Activated T-cell treated with anti-CD3 and anti-CD28 coated beads for 1 hour (primary cell): ENCODE measurements around the gene FOXD2.

Experiments
- DNase-seq: peaks from one replicate; pipeline ENCODE4 v3.0.0-alpha.2; 2020; ENCODE audit warnings: low read depth

FOXD2 gene

DNA sequence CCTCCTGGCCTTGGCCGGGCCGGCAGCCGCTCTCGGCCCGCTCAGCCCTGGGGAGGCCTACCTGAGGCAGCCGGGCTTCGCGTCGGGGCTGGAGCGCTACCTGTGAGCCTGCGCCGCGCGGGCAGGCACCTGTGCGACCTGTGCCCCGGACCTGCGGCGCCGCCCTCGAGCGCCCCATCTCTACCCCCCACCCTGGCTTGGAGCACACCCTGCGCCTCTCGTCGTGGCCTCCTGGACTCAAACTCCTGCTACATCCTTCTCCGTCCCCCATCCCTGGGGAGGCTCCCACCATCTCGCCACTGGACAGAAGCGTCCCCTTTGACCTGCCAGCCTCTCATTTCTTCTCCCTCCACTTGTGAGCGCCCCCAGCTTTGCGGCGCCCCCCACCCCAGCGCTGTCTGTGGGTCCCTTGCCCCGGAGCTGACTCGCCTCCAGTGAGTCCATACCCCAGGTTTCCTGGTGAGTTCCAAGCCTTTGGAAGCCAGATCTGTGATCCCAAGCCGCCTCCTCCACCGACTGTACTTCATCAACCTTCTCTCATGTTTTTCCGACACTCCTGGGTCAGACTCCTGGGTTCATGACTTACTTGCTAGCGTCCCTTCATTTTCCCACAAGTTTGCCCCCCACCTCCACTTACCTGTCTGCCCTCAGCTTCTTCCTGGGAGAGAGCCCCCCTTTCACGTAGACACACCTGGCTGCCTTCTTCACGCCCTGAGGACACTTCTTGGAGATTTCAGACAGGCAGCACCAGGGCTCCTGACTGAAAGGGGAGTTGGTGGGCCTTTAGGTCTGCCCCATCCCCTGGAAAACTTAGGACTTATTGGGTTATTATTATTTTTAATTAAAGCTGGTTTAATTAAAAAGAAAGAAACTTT is 20.4 kb upstream of the FOXD2 start:
- no peak for DNase-seq

DNA sequence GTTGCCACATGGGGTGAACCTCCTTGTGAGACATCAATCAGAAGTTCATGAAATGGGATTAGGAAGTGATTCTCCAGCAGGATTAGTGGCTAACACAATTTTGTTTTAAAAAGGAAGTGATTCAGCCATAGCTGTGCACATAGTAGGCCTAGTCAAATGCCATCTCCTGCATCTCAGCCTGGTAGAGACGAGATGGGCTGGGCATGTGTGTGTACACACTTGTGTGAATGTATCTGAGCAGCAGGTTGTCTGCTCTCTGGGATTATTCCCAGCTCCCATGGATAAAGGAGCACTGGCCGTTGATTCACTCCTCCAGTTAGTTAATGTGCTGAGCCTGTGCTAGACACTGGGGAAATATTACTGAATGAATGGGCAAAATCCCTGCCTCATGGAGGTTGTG is 19.7 kb upstream of the FOXD2 start:
- no peak for DNase-seq

DNA sequence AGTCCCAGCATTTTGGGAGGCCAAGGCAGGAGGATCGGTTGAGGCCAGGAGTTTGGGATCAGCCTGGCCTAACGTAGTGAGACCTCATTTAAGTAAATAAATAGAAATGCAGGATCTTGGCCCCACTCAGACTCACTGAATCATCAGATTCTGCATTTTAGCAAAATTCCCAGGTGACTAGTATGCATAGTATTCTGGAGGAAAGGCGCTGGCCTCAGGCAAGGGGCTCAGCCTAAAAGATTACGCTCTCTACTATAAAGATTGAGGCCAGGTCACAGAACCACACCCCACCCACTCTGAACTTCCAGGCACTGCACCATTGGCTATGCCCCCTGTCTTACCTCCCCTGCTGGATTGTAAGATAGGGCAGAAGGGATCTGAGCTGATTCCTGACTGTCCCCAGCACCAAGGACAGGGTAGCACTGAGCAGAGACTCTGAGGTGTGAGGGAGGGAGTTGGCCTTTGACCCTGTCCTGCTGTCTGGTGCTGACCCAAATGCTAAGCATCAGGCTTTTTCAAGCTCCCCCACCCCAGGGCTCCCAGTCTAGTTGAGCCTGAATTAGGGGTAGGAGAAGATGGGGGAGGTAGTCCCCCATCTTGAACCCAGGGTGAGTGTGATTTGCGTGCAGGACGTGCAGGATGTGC is 19.0 kb upstream of the FOXD2 start:
- no peak for DNase-seq

DNA sequence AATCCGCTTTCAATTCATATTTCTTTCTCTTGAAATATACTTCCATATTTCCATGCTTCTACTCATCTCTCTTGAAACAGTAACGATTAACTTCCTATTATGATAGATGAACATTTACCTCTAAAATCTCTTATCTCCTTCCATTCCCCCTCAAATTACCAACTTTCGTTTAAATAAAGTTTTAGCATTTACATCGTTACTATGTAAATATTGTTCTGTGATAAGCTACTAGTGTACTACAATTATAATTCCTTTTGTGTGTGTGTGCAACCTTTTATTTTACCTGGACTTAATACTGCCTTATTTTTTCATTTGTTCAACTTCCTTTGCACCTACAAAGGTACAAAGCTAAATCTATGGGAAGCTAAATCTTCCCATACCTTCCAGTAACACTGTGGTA is 17.3 kb upstream of the FOXD2 start:
- DNase-seq, result no peak

DNA sequence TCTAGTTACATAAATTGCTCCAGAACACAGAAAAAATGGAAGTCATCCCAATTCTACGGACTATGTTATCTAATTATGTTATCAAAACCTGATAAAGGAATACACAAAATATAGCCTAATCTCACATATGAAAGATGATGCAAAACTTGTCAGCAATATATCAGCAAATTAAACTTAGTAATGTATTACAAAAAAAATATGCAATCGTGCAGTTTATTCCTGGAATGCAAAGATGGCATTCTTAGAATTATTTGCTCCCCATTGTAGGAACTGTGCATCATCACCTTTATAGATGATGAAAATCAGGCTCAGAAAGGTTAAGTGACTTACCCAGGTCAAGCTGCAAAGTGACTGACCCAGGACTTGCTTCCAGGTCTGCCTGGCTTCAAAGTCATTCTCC is 14.0 kb upstream of the FOXD2 start:
- DNase-seq, result no peak

DNA sequence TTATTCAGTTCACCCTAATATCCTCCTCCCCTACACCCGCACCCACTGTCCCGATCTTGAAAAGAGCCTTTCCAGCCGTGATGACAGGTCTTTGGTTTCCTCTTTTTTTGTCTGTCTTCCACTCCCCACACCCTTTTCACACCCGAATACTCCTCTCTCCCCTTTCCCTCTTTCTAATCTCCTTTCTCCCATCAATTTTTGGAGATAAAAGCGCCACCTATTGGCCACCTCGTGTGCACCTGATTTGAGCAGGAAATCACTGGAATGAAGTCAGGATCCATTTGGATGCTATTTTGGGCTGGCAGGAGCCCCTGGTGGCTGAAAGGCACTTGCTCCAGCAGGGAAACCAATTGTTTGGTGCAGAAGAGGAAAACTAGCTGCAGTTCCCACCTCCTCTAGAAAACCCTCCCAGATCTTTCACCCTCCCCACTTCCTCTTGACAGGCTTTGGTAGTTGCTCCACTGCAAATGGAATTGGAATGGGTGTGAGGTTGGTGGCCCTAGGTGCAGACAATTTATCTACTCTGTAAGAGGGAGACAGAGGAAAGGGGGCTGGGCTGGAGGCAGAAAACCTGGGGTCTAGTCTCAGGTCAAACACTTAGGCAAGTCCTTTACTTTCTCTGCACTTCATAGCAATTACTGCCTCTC is 13.4 kb upstream of the FOXD2 start:
- DNase-seq, result no peak

DNA sequence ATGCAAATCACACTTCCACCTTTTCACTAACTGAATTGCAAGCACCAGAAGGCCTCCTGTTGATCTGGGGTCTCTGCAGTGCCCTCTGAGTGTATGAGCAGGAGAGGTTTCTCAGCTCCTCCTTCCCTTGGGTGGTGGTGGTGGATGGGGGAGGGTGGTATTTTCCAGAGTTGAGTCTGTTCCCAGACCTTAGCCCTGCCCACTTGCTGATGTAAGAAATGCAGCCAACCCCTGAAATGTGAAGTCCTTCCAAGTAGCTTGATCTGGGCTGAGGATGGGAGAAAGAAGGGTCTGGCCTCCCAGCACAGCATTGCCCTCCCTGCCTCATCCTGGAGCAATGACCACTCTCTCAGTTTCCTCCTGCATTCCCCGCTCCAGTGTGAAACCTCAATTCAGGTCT is 6.3 kb upstream of the FOXD2 start:
- no peak for DNase-seq

DNA sequence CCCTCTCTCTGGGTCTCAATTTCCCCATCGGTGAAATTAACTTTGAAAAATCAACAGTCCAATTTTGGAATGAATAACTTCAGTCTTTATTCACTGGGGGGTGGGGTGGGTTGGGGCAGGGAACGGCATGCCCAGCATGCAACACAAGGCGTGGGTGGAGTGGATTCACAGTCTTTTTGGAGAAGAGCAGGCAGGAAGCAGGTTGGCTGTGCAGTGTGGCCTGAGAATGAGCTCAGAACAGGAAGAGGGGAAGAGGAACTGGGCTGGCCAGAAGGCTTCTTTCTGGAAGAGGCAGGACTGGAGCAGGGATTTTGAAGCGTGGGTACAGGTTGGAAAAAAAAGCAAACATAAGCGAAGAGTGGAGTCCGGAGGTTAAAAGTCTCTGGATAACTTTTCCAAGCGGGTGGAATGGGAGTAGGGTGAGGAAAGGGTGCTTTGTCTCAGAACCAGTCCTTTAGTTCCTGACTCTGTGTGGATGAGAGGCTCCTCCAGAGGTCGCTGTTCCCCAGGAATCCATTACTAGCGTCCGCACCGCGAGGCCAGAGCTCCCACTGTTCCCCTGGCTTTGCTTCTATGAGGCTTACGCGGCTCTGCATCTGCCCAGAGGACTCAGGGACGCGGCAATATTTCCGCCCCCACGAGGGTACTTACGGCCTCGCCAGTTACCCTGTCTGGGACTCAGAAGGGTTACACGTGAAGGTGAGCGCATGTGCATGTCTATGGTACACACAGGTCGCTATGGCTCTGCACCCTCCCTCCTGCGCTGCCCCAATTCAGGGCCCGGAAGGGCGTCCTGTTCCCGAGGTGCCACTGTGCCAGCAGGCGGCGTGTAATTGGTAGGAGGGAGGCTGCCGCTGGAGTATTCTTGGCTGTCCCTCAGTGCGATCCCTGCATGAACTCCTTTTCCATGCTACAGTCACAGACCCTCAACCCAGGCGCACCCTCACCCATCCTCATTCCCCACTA is 5.5 kb upstream of the FOXD2 start:
- DNase-seq, result peak; percentile 57

DNA sequence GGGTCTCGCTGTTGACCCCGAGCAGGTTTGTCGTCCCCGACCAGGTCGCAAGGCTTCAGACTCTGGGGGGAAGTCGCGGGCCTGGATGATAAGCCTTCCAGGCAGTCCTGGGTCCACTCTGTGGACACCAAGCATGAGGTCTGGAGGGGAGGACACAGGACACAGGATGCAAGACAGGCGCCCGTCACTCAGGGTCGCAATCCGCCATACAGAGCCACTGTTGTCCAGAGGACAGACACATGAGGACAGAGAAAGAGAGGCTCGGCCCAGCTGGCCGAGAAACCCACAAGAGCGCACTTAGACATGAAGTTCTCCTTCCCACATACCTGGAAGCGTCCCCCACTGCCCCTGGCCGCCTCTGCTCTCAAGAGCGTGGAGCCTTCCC is 4.8 kb upstream of the FOXD2 start:
- DNase-seq, result no peak

DNA sequence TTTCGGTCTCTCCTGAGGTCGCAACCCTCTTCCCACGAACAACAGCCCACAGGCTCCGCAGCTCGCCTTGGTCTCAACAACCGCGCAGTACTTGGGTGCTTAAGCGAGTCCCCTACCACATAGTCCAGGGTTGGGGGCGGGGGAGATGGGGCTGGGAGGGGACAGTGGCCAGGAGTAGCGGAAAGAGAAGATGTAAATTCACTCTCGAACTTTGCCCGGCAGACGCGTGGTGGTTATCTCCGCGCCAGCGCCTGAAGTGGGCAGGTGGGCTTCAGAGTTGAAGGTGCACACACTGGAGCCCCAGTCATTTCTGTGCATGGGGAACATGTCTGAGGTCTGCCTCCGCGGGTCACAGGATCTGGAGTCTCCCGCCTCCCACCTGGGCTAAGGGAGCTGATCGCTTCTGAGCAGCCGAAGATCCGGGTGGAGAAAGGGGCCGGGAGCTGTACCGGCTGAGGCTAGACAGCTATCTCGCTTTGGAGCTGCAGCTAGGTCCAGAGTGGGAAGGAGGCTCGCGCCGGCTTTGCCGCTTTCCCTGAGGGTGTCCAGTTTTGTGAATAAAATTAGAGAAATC is 4.3 kb upstream of the FOXD2 start:
- no peak for DNase-seq

DNA sequence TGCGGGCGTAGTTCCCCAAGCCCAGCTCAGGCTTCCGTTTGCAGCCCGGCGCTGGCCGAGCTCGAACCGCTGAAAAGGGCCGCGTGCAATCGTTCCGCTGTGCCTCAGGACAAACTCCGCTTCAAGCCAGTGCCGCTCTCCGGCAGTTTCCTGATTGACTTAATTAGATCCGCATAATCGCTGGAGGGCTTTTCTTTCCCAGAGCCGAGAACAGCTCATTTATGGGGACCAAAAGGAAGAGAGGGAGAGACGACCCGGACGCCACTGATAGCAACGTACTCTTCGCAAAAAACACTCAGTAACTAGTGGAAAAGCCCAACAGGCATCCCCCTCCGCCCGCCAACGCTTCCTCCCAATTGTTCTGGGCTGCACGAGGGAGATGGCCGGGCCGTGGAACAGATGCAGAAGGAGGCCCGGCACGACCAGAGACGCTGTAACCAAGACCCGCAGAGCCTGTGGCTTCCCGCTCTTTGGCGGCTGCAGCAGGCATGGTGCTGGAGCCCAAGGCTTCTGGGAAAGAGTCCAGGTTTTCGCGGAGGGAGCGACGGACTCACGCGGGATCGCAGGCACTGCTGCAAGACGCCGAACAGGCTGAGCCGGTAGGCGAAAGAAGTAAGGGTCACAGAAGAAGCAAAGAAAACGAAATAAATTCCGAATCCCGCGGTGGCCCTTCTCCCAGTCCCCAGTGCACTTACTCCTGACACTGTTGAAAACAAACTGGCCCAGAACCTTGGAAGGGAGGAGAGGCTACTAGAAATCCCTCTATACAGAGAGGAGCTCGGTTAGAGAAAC is 3.6 kb upstream of the FOXD2 start:
- no peak for DNase-seq

DNA sequence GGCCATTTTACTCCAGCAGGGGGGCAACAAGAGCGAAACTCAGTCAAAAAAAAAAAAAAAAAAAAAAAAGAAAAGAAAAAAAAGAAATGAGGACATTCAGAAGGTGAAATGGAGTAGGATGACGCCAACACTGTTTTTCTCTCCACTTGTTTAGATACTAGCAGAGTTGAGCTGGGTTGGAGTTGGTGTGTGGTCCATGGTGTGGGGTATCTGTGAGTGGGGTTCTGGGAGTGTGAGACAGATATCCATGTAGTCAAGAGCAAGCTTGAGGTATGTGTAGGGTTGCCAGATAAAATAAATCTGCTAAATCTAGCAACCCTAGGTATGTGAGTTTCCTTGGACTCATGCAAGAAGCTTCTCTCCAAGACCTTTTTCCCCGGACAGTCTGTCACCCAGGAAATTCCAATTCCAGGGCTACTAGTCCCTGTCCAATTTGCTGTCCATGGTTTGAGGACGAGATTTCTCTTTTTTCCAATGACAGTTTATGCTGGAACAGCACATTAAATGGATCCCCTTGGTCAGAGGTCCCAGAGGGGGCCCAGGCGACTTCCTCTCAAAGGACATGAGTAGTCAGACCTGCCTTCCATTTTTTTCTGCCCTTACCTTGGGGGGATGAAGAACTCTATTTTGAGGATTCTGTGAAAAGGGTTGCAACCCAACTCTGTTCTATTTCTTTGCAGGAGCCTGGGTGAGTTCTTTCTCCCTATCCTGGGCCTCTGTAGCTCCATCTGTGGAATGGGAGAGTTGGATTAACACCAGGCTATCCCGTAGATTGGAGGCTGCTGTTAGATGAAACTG is 2.1 kb upstream of the FOXD2 start:
- DNase-seq, result no peak

DNA sequence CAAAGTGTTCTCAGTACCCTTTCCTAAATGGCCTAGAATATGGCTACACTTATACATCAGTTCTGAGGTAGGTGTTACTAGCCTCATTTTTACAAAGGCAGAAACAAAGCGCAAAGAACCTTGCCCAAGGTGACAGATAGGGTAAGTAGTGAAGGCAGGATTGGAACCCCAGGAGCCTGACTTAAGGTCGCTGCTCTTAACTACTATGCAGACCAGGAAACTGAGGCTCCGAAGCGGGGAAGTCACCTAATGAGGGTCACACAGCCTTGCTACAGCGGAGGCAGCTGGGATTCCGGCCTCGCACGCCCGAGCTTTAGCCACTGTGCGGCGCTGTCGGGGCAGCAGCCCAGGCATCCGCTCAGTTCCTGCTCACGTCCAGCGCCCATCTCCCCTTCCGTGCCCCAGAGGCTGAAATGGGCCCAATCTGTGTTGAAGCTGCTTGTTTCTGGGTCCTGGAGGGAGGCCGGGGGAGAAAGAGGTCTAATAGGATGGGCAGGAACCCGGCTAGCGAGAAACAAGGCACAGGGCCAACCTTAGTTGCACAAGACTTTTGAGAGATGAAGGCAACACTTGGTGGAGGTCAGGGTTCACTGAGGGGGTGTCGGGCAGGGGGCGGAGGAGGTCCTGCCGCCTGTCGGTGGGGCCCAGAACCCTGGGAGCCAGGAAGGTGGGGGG is 1.4 kb upstream of the FOXD2 start:
- peak; percentile 68 for DNase-seq

DNA sequence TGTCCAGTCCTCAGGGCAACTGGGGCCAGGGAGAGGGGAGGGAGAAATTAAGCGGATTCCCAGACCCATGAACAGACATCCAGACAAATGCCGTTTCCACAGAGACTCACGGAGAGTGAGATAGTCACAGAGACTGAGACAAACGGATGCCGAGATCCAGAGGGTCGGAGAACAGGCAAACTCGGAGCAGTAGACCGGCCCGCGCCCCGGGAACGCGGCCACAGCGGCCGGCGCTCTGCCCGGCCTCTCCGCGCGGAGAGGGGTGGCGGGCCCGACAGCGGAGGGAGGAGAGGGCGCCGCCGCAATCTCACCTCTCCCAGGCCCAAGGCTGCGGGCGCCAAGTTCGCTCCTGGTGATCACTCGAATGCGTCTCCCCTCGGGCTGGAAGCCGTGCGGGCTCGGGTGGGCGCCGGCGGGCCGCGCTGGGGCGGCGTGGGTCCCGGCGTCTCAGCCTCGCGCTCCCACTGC is 831 bp upstream of the FOXD2 start:
- DNase-seq, result no peak

DNA sequence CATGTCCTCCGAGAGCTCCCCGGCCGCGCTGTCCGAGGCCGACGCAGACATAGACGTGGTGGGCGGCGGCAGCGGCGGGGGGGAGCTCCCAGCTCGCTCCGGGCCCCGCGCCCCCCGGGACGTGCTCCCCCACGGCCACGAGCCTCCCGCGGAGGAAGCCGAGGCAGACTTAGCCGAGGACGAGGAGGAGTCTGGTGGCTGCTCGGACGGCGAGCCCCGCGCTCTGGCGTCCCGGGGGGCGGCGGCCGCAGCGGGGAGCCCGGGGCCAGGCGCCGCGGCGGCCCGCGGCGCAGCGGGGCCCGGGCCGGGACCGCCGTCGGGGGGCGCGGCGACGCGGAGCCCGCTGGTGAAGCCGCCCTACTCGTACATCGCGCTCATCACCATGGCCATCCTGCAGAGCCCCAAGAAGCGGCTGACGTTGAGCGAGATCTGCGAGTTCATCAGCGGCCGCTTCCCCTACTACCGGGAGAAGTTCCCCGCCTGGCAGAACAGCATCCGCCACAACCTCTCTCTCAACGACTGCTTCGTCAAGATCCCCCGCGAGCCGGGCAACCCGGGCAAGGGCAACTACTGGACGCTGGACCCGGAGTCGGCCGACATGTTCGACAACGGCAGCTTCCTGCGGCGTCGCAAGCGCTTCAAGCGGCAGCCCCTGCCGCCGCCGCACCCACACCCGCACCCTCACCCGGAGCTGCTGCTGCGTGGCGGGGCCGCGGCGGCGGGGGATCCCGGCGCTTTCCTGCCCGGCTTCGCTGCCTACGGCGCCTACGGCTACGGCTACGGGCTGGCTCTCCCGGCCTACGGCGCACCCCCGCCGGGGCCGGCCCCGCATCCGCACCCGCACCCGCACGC is 547 bp downstream of the FOXD2 start:
- peak; percentile 24 for DNase-seq

DNA sequence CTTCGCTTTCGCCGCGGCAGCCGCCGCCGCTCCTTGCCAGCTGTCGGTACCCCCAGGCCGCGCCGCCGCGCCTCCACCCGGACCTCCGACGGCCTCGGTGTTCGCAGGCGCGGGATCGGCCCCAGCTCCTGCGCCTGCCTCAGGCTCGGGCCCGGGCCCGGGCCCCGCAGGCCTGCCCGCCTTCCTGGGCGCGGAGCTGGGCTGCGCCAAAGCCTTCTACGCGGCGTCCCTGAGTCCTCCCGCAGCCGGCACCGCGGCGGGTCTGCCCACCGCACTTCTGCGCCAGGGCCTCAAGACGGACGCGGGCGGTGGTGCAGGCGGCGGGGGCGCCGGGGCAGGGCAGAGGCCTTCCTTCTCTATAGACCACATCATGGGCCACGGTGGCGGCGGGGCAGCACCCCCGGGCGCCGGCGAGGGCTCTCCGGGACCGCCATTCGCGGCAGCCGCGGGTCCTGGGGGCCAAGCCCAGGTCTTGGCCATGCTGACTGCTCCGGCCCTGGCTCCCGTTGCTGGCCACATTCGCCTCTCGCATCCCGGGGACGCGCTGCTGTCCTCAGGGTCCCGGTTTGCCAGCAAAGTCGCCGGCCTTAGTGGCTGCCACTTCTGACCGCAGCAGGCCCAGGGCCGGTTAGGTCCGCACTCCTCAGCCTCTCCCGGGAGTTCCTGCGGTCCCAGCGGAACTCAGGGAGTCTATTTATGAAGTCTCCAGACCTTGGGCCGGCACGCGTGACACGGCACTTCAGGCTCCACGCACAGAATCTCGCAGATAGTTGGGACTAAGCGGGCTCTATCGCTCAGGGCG is 1.4 kb downstream of the FOXD2 start:
- no peak for DNase-seq

DNA sequence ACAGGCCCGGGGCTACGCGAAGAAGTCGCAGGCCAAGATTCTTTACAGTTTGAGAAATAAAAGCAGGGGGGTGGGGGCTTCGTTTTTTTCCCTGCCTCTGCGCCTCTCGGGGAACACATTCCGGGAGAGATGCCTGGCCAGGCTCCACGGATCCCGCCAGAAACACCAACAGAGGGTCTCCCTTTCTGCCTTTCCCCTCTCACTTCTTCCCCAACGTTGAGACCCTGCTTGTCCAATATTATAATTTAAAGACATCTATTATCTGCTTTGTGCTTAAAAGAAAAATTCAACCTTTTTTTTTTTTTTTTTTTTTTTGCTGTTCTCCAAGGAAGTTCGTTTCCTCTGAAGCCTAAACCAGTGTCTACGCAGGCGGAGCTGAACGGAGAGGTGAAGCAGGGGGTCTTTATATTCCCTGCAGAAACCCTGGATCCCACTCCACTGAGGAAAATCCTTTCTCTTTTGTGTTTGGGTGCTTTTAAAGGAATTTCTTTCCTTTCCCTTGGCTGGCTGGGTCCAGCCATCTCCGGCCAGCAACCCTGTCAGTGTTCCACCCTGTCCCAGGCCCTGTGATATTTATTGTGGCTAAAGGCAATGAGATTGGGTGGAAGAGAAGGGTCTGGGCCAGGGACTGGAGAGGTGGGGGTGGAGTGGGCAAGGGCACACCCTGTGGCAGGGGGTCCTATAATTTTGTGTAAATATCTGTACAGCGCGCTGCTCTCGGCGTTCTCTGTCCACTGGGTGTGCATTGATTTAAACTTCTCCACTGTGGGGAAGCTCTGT is 2.2 kb downstream of the FOXD2 start:
- no peak for DNase-seq
